GM20431 (cell line): ENCODE data around the gene ATXN7L2.
"Not testable (repeated sequence)": the region's sequence is repeated elsewhere in the genome, so short reads cannot be mapped to it uniquely, and the experiment has no call there.

ENCODE experiments used
- in situ Hi-C: fragments of 300-500 bp; cut with MseI, MboI; formaldehyde crosslinking; loops from one replicate; pipeline ENCODE4 v1.15.0; 2020; ENCODE audit warnings: low sequenced_read_pairs; ENCODE audit not compliant: unreplicated experiment

Gene ATXN7L2

GRCh38 chr1:109483672-109484518, at the start of gene ATXN7L2:
Gene ATXN7L2 (plus strand): TSS chr1:109483905. CDS start chr1:109483954, 49 bp downstream.
- in situ Hi-C loops, result no loop called here

GRCh38 chr1:109434484-109434883, 49.2 kb upstream of the ATXN7L2 start:
- in situ Hi-C loops, result no loop called here

GRCh38 chr1:109438798-109439297, 44.9 kb upstream of the ATXN7L2 start:
- in situ Hi-C loops, result no loop called here

GRCh38 chr1:109441069-109441468, 42.6 kb upstream of the ATXN7L2 start:
- in situ Hi-C loops, result no loop called here

- in situ Hi-C loops, result no loop called here
Measured at GRCh38 chr1:109443476-109443875, 40.2 kb upstream of the ATXN7L2 start.

GRCh38 chr1:109444346-109444745, 39.4 kb upstream of the ATXN7L2 start:
- in situ Hi-C loops, result no loop called here

- in situ Hi-C loops, result not testable (repeated sequence)
Measured at GRCh38 chr1:109445949-109446695, 37.6 kb upstream of the ATXN7L2 start.

GRCh38 chr1:109447524-109447923, 36.2 kb upstream of the ATXN7L2 start:
- in situ Hi-C loops, result no loop called here

GRCh38 chr1:109454497-109455133, 29.1 kb upstream of the ATXN7L2 start:
- in situ Hi-C loops, result no loop called here

- in situ Hi-C loops, result no loop called here
Measured at GRCh38 chr1:109457819-109458218, 25.9 kb upstream of the ATXN7L2 start.

GRCh38 chr1:109466125-109466451, 17.6 kb upstream of the ATXN7L2 start:
- in situ Hi-C loops, result no loop called here

GRCh38 chr1:109466452-109467300, 17.0 kb upstream of the ATXN7L2 start, which contains the start of gene SYPL2:
Gene SYPL2 (plus strand): TSS chr1:109466546. CDS start chr1:109466844, 298 bp downstream.
- in situ Hi-C loops, result no loop called here

GRCh38 chr1:109467301-109467777, 16.4 kb upstream of the ATXN7L2 start:
- in situ Hi-C loops, result no loop called here

- in situ Hi-C loops, result no loop called here
Measured at GRCh38 chr1:109468061-109468460, 15.6 kb upstream of the ATXN7L2 start.

GRCh38 chr1:109468903-109469302, 14.8 kb upstream of the ATXN7L2 start:
- in situ Hi-C loops, result no loop called here

- in situ Hi-C loops, result no loop called here
Measured at GRCh38 chr1:109470245-109470644, 13.5 kb upstream of the ATXN7L2 start.

GRCh38 chr1:109472779-109473178, 10.9 kb upstream of the ATXN7L2 start:
- in situ Hi-C loops, result no loop called here

- in situ Hi-C loops, result not testable (repeated sequence)
Measured at GRCh38 chr1:109473284-109474057, 10.2 kb upstream of the ATXN7L2 start.

- in situ Hi-C loops, result no loop called here
Measured at GRCh38 chr1:109474697-109475096, 9.0 kb upstream of the ATXN7L2 start.
